Kasumi-1 (cell line): Measurements from ENCODE around the gene STAB2.
A peak's percentile ranks its signal among the peaks of the same experiment; 100 is the strongest.

Experiments
- DNase-seq, 2 experiments: peaks; one replicate each; lab custom pipeline; 2025; lab: John Stamatoyannopoulos, UW

The STAB2 gene

DNA sequence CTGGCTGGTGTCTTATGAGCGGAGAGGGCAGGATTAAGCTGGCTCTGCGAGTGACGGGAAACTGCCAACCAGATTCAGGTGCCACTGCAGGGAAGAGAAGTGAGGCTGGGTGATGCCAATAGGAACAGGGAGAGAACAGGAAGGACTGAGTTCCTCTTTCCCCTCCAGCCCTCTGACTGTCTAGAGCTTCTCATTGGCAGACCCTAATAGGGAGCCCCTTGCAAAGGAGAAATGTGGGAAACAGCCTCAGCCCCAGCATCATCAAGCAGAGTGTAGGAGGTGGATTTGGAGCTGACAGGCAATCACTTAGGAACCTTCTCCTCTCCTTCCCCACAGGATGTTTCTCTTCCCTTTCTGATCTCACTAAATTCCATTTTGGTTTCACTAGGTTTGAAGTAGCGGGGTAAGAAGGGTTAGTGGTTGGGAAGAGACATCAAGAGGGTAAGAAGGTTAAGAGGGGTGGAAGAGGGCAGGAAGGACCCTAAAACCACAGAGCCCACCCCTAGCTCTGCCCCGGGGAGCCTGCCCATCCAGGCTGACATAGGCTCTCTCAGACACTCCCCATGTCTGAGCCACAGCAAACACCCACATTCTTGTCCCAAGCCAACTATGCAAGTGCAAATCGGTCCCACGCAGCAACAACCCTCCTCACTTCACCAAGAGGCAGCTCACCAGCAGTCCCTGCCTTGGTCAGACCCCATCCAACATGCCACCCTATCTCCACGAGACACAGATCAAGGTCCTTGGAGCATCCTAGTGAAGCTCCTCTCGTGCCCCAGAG is 111.1 kb downstream of the STAB2 start:
- peak in 1 of 2 experiments; percentile 18 for DNase-seq

DNA sequence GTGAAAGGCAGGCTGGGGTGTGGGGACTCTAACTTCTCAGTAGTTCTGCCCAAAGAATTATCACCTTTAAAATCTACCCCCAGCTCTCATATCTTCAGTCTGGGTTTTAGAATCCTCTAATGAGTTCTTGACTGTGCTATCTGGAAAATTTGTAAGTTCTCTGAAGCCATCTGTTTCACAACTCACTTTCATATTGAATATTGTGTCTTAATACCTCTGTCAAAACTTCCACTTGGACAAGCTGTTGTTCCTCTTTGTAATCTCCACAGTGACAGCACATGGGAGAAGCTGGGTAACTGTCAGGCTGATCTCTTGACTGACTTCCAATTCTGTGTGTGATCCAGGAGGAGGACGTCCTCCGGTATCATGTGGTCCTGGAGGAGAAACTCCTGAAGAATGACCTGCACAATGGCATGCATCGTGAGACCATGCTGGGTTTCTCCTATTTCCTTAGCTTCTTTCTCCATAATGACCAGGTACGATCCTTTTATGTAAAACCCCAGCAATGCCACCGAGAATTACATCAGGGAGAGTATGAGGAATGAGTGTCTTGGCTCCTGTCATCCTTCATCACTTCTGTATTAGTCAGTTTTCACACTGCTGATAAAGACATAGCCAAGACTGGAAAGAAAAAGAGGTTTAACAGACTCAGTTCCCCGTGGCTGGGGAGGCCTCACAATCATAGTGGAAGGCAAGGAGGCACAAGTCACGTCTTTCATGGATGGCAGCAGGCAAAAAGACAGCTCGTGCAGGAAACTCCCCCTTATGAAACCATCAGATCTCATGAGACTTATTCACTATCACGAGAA is 111.9 kb downstream of the STAB2 start:
- DNase-seq, result no peak

DNA sequence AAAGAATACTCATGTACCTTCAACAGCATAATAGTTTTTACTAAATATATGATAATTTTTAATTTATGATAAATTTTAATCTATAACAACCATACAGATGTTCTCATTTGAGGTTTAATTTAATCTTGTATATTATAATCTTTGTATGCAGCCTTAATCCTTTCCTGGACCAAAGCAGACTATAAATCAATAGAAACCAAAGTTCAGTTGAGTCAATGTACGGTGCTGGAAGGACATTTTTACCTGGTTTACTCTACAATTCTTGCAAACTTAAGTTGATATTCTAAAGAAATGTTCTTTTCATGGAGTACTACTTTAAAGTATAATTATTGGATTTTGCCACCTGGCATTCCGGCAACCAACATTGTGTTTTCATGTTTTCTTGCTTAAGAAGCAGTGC is 118.0 kb downstream of the STAB2 start:
- no peak for DNase-seq

GRCh38 chr12:103705927-103706326 is 118.9 kb downstream of the STAB2 start:
- no peak for DNase-seq

DNA sequence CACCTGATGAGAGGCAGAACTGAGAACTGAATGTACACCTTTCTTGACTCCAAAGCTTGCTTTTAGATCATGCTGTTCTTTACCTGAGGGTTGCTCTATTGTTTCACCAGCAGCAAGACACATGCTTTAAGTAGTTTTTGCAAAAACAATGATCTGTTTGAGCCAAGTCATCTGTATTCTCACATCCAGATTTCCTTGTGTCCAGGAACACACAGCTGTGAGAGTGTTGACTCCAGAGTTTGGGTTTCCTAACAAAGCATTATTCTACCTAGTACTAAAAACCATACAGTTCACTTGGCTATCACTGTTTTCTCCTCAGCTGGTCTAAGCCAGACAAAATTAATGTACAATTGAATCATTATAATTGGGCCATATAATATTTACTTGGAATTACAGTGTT is 120.4 kb downstream of the STAB2 start:
- DNase-seq, result no peak

- DNase-seq, result no peak
Observed at GRCh38 chr12:103710544-103710943, 123.5 kb downstream of the STAB2 start.

DNA sequence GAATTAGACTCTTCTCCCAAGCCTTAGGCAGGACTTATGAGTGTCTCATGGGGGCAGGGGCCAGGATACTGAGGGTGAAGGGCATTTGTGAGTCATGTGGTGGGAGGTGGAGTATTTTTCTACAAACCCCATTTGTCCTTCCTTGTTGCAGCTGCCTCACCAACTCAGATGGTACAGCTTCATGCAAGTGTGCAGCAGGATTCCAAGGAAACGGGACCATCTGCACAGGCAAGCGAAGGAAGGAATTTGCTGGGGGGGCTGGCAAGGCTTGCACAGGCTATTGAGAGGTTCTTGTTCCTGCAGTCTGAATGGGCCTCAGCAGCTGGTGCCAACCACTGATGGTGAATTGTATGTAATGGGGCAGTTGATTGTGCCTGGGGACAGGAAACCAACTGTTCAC is 125.1 kb downstream of the STAB2 start:
- no peak for DNase-seq

DNA sequence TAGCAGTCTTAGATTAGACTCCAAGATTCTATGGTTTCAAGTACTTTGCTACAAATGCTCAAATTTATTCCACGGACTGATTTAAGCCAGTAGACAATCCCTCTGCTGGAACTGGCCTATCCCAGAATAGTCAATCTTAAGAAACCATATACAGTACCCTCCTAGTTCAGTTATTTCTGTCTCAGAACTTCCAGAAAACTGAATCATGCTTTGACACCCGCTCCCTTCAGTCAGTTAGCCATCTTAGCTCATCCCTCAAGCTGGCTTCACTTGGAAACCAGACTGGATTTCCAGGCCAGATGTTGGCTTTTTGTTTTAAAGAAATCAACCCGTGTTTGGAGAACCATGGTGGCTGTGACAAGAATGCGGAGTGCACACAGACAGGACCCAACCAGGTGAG is 128.4 kb downstream of the STAB2 start:
- no peak for DNase-seq

DNA sequence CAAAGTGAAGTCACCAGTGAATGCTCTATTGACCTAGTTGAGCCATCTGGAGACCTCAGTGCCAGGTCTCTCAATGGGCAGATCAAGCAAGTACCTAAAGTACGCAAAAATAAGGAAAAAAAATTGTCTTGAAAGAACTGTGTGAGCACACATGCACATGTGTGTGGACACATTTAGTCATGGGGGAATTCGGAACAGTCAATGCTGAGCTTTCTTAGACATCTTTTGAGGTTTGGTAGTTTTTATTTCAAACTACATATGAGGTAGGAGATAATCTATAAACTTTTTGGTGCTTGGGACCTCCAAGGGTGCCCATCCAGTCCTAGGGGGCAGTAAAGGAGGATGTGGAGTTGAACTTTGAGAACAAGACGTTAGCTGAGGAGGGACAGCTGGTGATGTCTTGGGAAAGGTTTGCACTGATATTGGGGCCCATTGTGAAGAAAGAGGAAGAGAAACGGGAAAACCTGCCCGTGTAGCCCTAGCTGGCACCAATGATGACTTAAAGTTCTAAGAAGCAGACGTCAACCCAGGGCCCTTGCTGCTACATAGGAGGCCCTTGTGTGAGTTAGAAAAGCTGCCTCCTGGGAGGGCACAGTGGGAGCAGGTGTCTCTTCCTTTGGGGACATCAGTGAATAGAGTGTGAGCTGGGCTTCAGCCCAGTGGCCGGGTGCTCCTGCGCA is 129.6 kb downstream of the STAB2 start:
- no peak for DNase-seq

GRCh38 chr12:103725398-103725797 is 138.3 kb downstream of the STAB2 start:
- no peak for DNase-seq

DNA sequence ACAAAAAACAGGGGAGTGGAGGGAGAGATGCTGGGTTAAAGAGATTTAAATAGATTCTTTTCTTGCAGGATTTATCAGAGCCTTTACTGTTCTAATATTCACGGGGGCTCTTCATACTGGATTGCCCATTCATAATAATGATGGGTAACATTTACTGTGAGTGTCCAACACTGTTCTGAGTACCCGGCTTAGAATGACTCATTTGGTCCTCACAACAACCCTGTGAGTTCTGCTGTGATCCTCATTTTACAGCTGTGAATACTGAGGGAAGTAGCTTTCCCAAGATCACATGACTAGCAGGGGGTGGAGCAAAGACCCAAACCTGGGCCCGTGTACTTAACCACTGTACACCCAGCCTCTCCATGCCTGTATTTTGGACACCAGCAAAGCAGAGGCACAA is 140.6 kb downstream of the STAB2 start:
- no peak for DNase-seq

- DNase-seq, result no peak
Observed at GRCh38 chr12:103728323-103728722, 141.2 kb downstream of the STAB2 start.

DNA sequence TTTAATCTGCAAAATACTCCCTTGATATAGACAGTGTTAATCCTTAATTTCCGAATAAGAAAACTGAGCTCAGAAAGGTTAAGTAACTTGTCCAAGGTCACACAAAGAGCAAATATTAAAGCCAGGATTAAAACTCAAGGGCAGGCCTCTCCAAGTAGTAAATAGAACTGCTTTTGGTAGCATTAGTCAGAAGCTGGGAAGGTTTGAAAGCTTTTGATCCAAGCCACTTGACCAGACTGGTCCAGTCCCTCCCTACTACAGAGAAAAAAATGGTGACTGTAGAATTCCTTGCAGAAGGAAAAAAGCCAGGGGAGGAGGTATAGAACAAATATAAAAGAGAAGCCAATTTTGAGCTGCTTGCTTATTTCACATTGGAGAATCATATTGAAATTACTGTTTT is 142.4 kb downstream of the STAB2 start:
- DNase-seq, result no peak

DNA sequence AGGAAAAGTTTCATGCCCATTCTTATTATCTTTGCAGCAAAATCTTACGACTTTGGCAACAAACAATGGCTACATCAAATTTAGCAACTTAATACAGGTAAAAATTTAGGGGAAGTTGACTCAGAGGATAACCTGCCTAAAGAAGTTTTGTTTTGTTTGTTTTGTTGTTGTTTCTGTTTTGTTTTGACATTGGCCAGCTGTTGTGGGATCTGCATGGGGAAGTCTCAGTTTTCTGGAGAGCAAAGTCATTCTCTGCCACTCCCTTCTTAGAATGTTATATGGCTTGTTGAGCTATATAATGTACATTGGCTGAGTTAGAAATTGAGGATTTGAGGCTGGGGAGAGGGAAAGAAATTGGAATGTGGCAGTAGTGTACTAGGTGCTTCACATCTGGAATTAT is 144.5 kb downstream of the STAB2 start:
- no peak for DNase-seq

DNA sequence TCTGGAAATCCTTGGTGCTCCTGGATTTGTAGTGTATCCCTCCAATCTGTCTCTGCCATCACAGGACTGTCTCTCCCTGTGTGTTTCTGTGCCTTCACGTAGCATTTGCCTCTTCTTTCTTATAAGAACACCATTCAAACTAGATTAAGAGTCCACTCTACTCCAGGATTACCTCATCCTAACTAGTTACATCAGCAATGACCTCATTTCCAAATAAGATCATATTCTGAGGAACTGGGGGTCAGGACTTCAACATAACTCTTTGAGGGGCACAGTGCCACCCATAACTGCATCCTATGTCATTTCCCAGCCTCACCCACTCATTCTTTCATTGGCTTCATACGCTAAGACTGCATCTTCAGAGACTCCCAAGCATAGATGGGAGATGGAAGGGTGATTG is 147.8 kb downstream of the STAB2 start:
- DNase-seq, result no peak

- no peak for DNase-seq
Observed at GRCh38 chr12:103735291-103735690, 148.2 kb downstream of the STAB2 start.

DNA sequence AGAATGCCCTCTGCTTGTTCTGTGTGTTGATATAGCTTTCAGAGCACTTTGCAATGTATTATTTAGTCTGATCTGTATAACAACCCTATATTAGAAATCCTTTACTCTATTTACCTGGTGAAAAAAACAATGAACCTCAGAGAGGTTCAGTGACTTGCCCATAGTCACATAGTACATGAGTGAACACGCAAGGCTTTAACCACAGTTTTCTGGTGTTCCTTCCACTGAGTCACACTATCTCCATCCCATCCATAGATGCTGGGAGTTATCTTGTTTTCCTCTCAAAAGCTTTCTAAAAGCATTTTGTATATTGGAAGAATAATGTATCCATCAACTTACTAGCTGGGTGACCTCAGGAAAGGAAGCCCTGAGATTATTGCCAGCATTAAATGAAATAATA is 149.5 kb downstream of the STAB2 start:
- DNase-seq, result no peak

- DNase-seq, result no peak
Observed at GRCh38 chr12:103737881-103738280, 150.8 kb downstream of the STAB2 start.

- no peak for DNase-seq
Observed at GRCh38 chr12:103742349-103742932, 155.4 kb downstream of the STAB2 start.

GRCh38 chr12:103743788-103744187 is 156.7 kb downstream of the STAB2 start:
- DNase-seq, result no peak

- no peak for DNase-seq
Observed at GRCh38 chr12:103745962-103746361, 158.9 kb downstream of the STAB2 start.

- no peak for DNase-seq
Observed at GRCh38 chr12:103748002-103748401, 160.9 kb downstream of the STAB2 start.

DNA sequence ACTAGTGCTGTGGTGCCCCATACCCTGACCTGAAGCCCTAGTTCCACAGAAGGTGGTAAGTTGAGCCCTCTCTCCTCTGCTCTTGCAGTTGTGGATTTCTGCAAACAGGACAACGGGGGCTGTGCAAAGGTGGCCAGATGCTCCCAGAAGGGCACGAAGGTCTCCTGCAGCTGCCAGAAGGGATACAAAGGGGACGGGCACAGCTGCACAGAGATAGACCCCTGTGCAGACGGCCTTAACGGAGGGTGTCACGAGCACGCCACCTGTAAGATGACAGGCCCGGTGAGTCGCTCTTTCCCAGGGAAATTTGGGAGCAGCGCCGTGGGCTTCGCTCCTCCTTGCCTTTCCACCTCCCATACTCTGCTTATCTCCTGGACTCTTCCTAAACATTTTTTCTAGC is 161.8 kb downstream of the STAB2 start:
- DNase-seq, result no peak
